ENCODE measurements around the gene MANF. TPM values are rescaled to one million over a fixed set of nuclear protein-coding genes. Genes with fewer than 3 reads are reported as not detected.

Gene MANF
- total RNA-seq, 2 experiments from 2014 or later = 86.2 to 88.2 TPM

Other genes starting within 250 kb of the MANF start
- gene RBM15B, start 6.0 kb downstream of the MANF start, total RNA-seq = 10 to 100 TPM; 30.5 to 32.6 TPM
- gene DCAF1, start 114.7 kb downstream of the MANF start, total RNA-seq = 10 to 100 TPM; 33.3 to 35.4 TPM
- 10 to 100 TPM; 29.8 to 32.7 TPM for gene RAD54L2, start 153.4 kb downstream of the MANF start, total RNA-seq